IMR-90 (cell line): ENCODE measurements around the gene MAK. TPM values are rescaled to one million over a fixed set of nuclear protein-coding genes. Genes with fewer than 3 reads are reported as not detected.
"Not testable (repeated sequence)": the region's sequence is repeated elsewhere in the genome, so short reads cannot be mapped to it uniquely, and the experiment has no call there.

ENCODE experiments used
- ATAC-seq: fragments of 200-7000 bp; cut with Tn5 transposase; 2 replicates; pipeline ENCODE4 v1.9.1; 2020; ENCODE audit warnings: low read depth, mild to moderate bottlenecking, moderate library complexity
- BruUV-seq: library from RNA; stranded (reverse); fragments of 400-500 nt; replicated peaks from 2 replicates; lab custom pipeline; 2021; lab: Mats Ljungman, UMichigan
- CTCF ChIA-PET: fragments of 300-600 bp; formaldehyde crosslinking; extraction: SDS; loops from one replicate; lab custom pipeline; 2021; ENCODE audit warnings: antibody characterized with exemption; lab: Yijun Ruan, JAX
- POLR2A ChIA-PET: fragments of 300-600 bp; sonication (Branson Sonifier 250); formaldehyde crosslinking; loops from one replicate; lab custom pipeline; 2022; ENCODE audit warnings: antibody characterized with exemption; ENCODE audit not compliant: unreplicated experiment; lab: Charles Lee
- DNase-seq: peaks from one replicate; pipeline ENCODE4 v3.0.0; 2013
- H2AFZ ChIP-seq: replicated peaks from 2 replicates; pipeline ENCODE3; 2013; ENCODE audit warnings: low read length, mild to moderate bottlenecking; ENCODE audit not compliant: poor library complexity
- H2AK5ac ChIP-seq: 2 replicates; pipeline ENCODE4 v1.6.1; 2013; ENCODE audit warnings: low read depth, low read length, inconsistent platforms
- H2AK9ac ChIP-seq: replicated peaks from 2 replicates; pipeline ENCODE3; 2013; ENCODE audit warnings: mild to moderate bottlenecking, low read depth, low read length, moderate library complexity; ENCODE audit not compliant: poor library complexity
- H2BK120ac ChIP-seq: 2 replicates; pipeline ENCODE4 v1.6.1; 2013; ENCODE audit warnings: low read depth, low read length, inconsistent platforms
- H2BK15ac ChIP-seq: 3 replicates; pipeline ENCODE4 v1.6.1; 2013; ENCODE audit warnings: low read depth, low read length, inconsistent platforms
- H2BK20ac ChIP-seq: 2 replicates; pipeline ENCODE4 v1.6.1; 2013; ENCODE audit warnings: low read depth, mild to moderate bottlenecking, inconsistent platforms, low read length, moderate library complexity
- H2BK5ac ChIP-seq: 2 replicates; pipeline ENCODE4 v1.6.1; 2013; ENCODE audit warnings: mild to moderate bottlenecking, low read depth, low read length, inconsistent platforms; ENCODE audit not compliant: poor library complexity, severe bottlenecking
- H3K14ac ChIP-seq: replicated peaks from 2 replicates; pipeline ENCODE4 v1.6.1; 2013; ENCODE audit warnings: low read depth, low read length, inconsistent platforms
- H3K18ac ChIP-seq: 2 replicates; pipeline ENCODE4 v1.6.1; 2013; ENCODE audit warnings: low read depth, low read length, control low read depth
- H3K23ac ChIP-seq: 2 replicates; pipeline ENCODE4 v1.6.1; 2013; ENCODE audit warnings: low read depth, low read length, inconsistent platforms
- H3K27ac ChIP-seq: 2 replicates; pipeline ENCODE4 v1.5.1; 2013; ENCODE audit warnings: mild to moderate bottlenecking, control low read depth, low read length; ENCODE audit not compliant: insufficient read depth
- H3K27me3 ChIP-seq: 2 replicates; pipeline ENCODE4 v1.6.1; 2013; ENCODE audit warnings: low read length; ENCODE audit not compliant: control insufficient read depth, insufficient read depth
- H3K36me3 ChIP-seq: 2 replicates; pipeline ENCODE4 v1.6.1; 2013; ENCODE audit warnings: low read length, mixed read lengths; ENCODE audit not compliant: control insufficient read depth, insufficient read depth
- H3K4ac ChIP-seq: 2 replicates; pipeline ENCODE4 v1.6.1; 2013; ENCODE audit warnings: low read depth, low read length, inconsistent platforms
- H3K4me1 ChIP-seq: 2 replicates; pipeline ENCODE4 v1.6.1; 2013; ENCODE audit warnings: low read length, mixed read lengths; ENCODE audit not compliant: control insufficient read depth, insufficient read depth
- H3K4me2 ChIP-seq: 2 replicates; pipeline ENCODE4 v1.6.1; 2013; ENCODE audit warnings: low read depth, mild to moderate bottlenecking, control low read depth, low read length, moderate library complexity
- H3K4me3 ChIP-seq: 2 replicates; pipeline ENCODE4 v1.5.1; 2013; ENCODE audit warnings: low read depth, mild to moderate bottlenecking, control low read depth, low read length, moderate library complexity; ENCODE audit not compliant: insufficient read depth
- H3K56ac ChIP-seq: 2 replicates; pipeline ENCODE4 v1.6.1; 2013; ENCODE audit warnings: low read length, inconsistent platforms; ENCODE audit not compliant: insufficient read depth; ENCODE audit errors: extremely low read depth
- H3K79me1 ChIP-seq, 2 experiments: 2 replicates each; pipeline ENCODE4 v1.6.1; 2013; ENCODE audit warnings: low read length in 2 of 2, inconsistent platforms in 1 of 2, low read depth in 1 of 2
- H3K9ac ChIP-seq: 2 replicates; pipeline ENCODE4 v1.6.1; 2013; ENCODE audit warnings: low read depth, low read length, control low read depth
- H3K9me1 ChIP-seq: 2 replicates; pipeline ENCODE4 v1.6.1; 2013; ENCODE audit warnings: low read length, inconsistent platforms; ENCODE audit not compliant: insufficient read depth
- H3K9me3 ChIP-seq: 2 replicates; pipeline ENCODE4 v1.6.1; 2013; ENCODE audit warnings: low read length; ENCODE audit not compliant: control insufficient read depth, insufficient read depth
- H4K20me1 ChIP-seq: 2 replicates; pipeline ENCODE4 v1.6.1; 2013; ENCODE audit warnings: low read length, inconsistent platforms; ENCODE audit not compliant: insufficient read depth
- H4K5ac ChIP-seq: 2 replicates; pipeline ENCODE4 v1.6.1; 2013; ENCODE audit warnings: mild to moderate bottlenecking, low read depth, low read length, control low read depth
- H4K8ac ChIP-seq, 2 experiments: 2 replicates each; pipeline ENCODE4 v1.6.1; 2013; ENCODE audit warnings: low read depth in 2 of 2, low read length in 2 of 2, control low read depth in 1 of 2, inconsistent platforms in 1 of 2
- H4K91ac ChIP-seq: 2 replicates; pipeline ENCODE4 v1.6.1; 2013; ENCODE audit warnings: low read depth, low read length, inconsistent platforms; ENCODE audit not compliant: insufficient read depth
- WGBS, 2 experiments: methylation state at CpG; one replicate each; pipeline versions ENCODE4 v1.1.5 to v1.1.7; 2013; ENCODE audit warnings: missing lambda C conversion rate in 2 of 2; ENCODE audit not compliant: insufficient read length in 1 of 2; ENCODE audit errors: extremely low coverage in 2 of 2; 5-methylcytosine and 5-hydroxymethylcytosine counted together
- dilution Hi-C: fragments of 300-500 bp; cut with HindIII; formaldehyde crosslinking; loops from one replicate; pipeline ENCODE4 v1.14.3; 2018; ENCODE audit warnings: low sequenced_read_pairs; ENCODE audit not compliant: unreplicated experiment
- in situ Hi-C: fragments of 300-500 bp; cut with MboI; formaldehyde crosslinking; loops from 3 replicates; pipeline ENCODE4 v1.14.3; 2019; ENCODE audit warnings: low sequenced_read_pairs, inconsistent platforms, mixed read lengths
- intact Hi-C: fragments of 100-400 bp; cut with micrococcal nuclease; formaldehyde crosslinking; loops from 2 replicates; pipeline ENCODE4 v1.10.0; 2022
- polyA plus RNA-seq, 3 experiments: library from polyadenylated mRNA; depleted of rRNA; stranded (reverse); fragments of >200 nt; gene quantifications; 2 replicates each; pipeline ENCODE4 v1.2.3, GENCODE V29; 2012; ENCODE audit warnings: low replicate concordance in 1 of 3
- total RNA-seq: library from RNA; depleted of rRNA; stranded (reverse); fragments of >200 nt; gene quantifications from 2 replicates; pipeline ENCODE4 v1.2.3, GENCODE V29; 2012

The MAK gene
- total and polyA plus RNA-seq, 2 of the 4 experiments (the other 2 are of a cell fraction), result not detected

- H4K5ac ChIP-seq, in situ Hi-C loops, H3K9me3 ChIP-seq, H3K9me1 ChIP-seq, H3K4ac ChIP-seq, H2BK15ac ChIP-seq, H3K56ac ChIP-seq, DNase-seq, H4K8ac ChIP-seq, H3K4me1 ChIP-seq, dilution Hi-C loops, H2BK120ac ChIP-seq, H3K79me1 ChIP-seq, H3K9ac ChIP-seq, H2BK5ac ChIP-seq, H3K18ac ChIP-seq, ATAC-seq, H4K91ac ChIP-seq, POLR2A ChIA-PET, CTCF ChIA-PET, H2BK20ac ChIP-seq, intact Hi-C loops, H2AK5ac ChIP-seq, H3K23ac ChIP-seq, BruUV-seq, H2AK9ac ChIP-seq, H3K36me3 ChIP-seq, H3K14ac ChIP-seq, H4K20me1 ChIP-seq, H3K27ac ChIP-seq, H3K4me3 ChIP-seq: not testable (repeated sequence)
- peaks cover 54% of the 10 kb centered on the region for H3K27me3 ChIP-seq
- peak overlapping the region; percentile 86 for H2AFZ ChIP-seq
- WGBS, 2 experiments, result no CpG with 5 or more reads among the region's 11 CpGs
- peak overlapping the region; percentile 87; the same call in 1 of the 2 replicates for H3K4me2 ChIP-seq
Observed at GRCh38 chr6:10886365-10886690, 48.0 kb upstream of the MAK start.
